ENCODE results near the gene LDLRAD4. TPM values are rescaled to one million over a fixed set of nuclear protein-coding genes. Genes with fewer than 3 reads are reported as not detected.

Gene LDLRAD4
- total RNA-seq, 1 donor from 2014 or later: 34.1 TPM

GRCh38 chr18:13323186-13323585 is 104.6 kb downstream of the LDLRAD4 start:
- H3K27me3 Mint-ChIP-seq (ENCODE audit: unreplicated experiment): peaks cover 5% of the 10 kb centered on the region
- no peaks in the 10 kb centered on the region for H3K9me3 Mint-ChIP-seq (ENCODE audit: unreplicated experiment)
- H3K36me3 Mint-ChIP-seq (ENCODE audit: low read depth, unreplicated experiment): peaks cover 20% of the 10 kb centered on the region
- TF ChIP-seq, protein P1, sequence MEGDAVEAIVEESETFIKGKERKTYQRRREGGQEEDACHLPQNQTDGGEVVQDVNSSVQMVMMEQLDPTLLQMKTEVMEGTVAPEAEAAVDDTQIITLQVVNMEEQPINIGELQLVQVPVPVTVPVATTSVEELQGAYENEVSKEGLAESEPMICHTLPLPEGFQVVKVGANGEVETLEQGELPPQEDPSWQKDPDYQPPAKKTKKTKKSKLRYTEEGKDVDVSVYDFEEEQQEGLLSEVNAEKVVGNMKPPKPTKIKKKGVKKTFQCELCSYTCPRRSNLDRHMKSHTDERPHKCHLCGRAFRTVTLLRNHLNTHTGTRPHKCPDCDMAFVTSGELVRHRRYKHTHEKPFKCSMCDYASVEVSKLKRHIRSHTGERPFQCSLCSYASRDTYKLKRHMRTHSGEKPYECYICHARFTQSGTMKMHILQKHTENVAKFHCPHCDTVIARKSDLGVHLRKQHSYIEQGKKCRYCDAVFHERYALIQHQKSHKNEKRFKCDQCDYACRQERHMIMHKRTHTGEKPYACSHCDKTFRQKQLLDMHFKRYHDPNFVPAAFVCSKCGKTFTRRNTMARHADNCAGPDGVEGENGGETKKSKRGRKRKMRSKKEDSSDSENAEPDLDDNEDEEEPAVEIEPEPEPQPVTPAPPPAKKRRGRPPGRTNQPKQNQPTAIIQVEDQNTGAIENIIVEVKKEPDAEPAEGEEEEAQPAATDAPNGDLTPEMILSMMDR (IDR thresholded peaks at IDR 0.05; ENCODE audit: unreplicated experiment): no peak
- DNase-seq (ENCODE audit: low spot score): no peak
- no peak overlapping the region for H3K27ac Mint-ChIP-seq (ENCODE audit: unreplicated experiment)
- H3K4me1 Mint-ChIP-seq (ENCODE audit: unreplicated experiment): peaks cover 6% of the 10 kb centered on the region
- H3K4me3 Mint-ChIP-seq (ENCODE audit: unreplicated experiment): no peak overlapping the region

GRCh38 chr18:13324880-13325279 is 106.3 kb downstream of the LDLRAD4 start:
- peaks cover 5% of the 10 kb centered on the region for H3K27me3 Mint-ChIP-seq (ENCODE audit: unreplicated experiment)
- H3K4me1 Mint-ChIP-seq (ENCODE audit: unreplicated experiment): peaks cover 6% of the 10 kb centered on the region
- no peak for DNase-seq (ENCODE audit: low spot score)
- no peak overlapping the region for H3K4me3 Mint-ChIP-seq (ENCODE audit: unreplicated experiment)
- H3K36me3 Mint-ChIP-seq (ENCODE audit: low read depth, unreplicated experiment): peaks cover 25% of the 10 kb centered on the region
- TF ChIP-seq, protein P1 (IDR thresholded peaks at IDR 0.05; ENCODE audit: unreplicated experiment): no peak
- H3K9me3 Mint-ChIP-seq (ENCODE audit: unreplicated experiment): no peaks in the 10 kb centered on the region
- no peak overlapping the region for H3K27ac Mint-ChIP-seq (ENCODE audit: unreplicated experiment)

- TF ChIP-seq, protein P1 (IDR thresholded peaks at IDR 0.05; ENCODE audit: unreplicated experiment): no peak
- Mint-ChIP-seq H3K4me3 (ENCODE audit: unreplicated experiment) (no peak overlapping the region), H3K4me1 (ENCODE audit: unreplicated experiment) (peaks cover 6% of the 10 kb centered on the region), H3K27ac (ENCODE audit: unreplicated experiment) (no peak overlapping the region), H3K36me3 (ENCODE audit: low read depth, unreplicated experiment) (peaks cover 25% of the 10 kb centered on the region), H3K27me3 (ENCODE audit: unreplicated experiment) (peaks cover 5% of the 10 kb centered on the region), H3K9me3 (ENCODE audit: unreplicated experiment) (no peaks in the 10 kb centered on the region)
- no peak for DNase-seq (ENCODE audit: low spot score)
These were observed 109.7 kb downstream of the LDLRAD4 start for GRCh38 chr18:13328213-13328612.

GRCh38 chr18:13330996-13331395 is 112.4 kb downstream of the LDLRAD4 start:
- no peak for DNase-seq (ENCODE audit: low spot score)
- TF ChIP-seq, protein P1 (IDR thresholded peaks at IDR 0.05; ENCODE audit: unreplicated experiment): no peak
- peaks cover 3% of the 10 kb centered on the region for H3K27me3 Mint-ChIP-seq (ENCODE audit: unreplicated experiment)
- H3K4me1 Mint-ChIP-seq (ENCODE audit: unreplicated experiment): peaks cover 6% of the 10 kb centered on the region
- no peaks in the 10 kb centered on the region for H3K9me3 Mint-ChIP-seq (ENCODE audit: unreplicated experiment)
- H3K36me3 Mint-ChIP-seq (ENCODE audit: low read depth, unreplicated experiment): peaks cover 20% of the 10 kb centered on the region
- no peak overlapping the region for H3K4me3 Mint-ChIP-seq (ENCODE audit: unreplicated experiment)
- H3K27ac Mint-ChIP-seq (ENCODE audit: unreplicated experiment): no peak overlapping the region

DNA sequence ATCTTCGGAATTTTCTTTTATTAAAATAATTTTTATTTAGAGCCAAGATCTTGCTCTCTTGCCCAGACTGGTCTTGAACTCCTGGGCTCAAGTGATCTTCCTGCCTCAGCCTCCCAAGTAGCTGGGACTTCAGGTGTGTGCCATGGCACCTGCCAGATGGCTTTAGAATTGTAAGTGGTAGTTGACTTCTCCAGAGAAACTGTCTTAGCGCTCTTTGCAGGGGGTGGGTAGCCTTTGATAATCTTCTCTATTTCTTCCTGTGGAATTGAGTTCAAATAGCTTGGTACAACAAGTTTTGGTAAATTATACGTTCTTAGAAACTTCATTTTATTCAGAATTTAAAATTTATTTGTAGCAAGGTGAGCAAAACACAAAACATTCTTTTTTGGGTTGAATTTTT is 113.3 kb downstream of the LDLRAD4 start:
- H3K27ac Mint-ChIP-seq (ENCODE audit: unreplicated experiment): no peak overlapping the region
- peaks cover 6% of the 10 kb centered on the region for H3K4me1 Mint-ChIP-seq (ENCODE audit: unreplicated experiment)
- no peak overlapping the region for H3K4me3 Mint-ChIP-seq (ENCODE audit: unreplicated experiment)
- peaks cover 17% of the 10 kb centered on the region for H3K36me3 Mint-ChIP-seq (ENCODE audit: low read depth, unreplicated experiment)
- peaks cover 3% of the 10 kb centered on the region for H3K27me3 Mint-ChIP-seq (ENCODE audit: unreplicated experiment)
- no peak for DNase-seq (ENCODE audit: low spot score)
- TF ChIP-seq, protein P1 (IDR thresholded peaks at IDR 0.05; ENCODE audit: unreplicated experiment): no peak
- no peaks in the 10 kb centered on the region for H3K9me3 Mint-ChIP-seq (ENCODE audit: unreplicated experiment)
